Endothelial cell (in vitro differentiated cells): Measurements from ENCODE around the gene DIO3. TPM values are rescaled to one million over a fixed set of nuclear protein-coding genes. Genes with fewer than 3 reads are reported as not detected.
"Not testable (repeated sequence)": the region's sequence is repeated elsewhere in the genome, so short reads cannot be mapped to it uniquely, and the experiment has no call there.

Experiments used
- DNase-seq: peaks from one replicate; pipeline ENCODE4 v3.0.0; 2021; ENCODE audit warnings: low spot score
- H3K27ac Mint-ChIP-seq: one replicate; pipeline ENCODE4 v1.8.0; 2021; ENCODE audit warnings: mixed read lengths, inconsistent platforms; ENCODE audit not compliant: unreplicated experiment
- H3K27me3 Mint-ChIP-seq: one replicate; pipeline ENCODE4 v1.8.0; 2021; ENCODE audit warnings: mild to moderate bottlenecking, moderate library complexity, mixed read lengths, inconsistent platforms; ENCODE audit not compliant: unreplicated experiment
- H3K36me3 Mint-ChIP-seq: one replicate; pipeline ENCODE4 v1.8.0; 2021; ENCODE audit warnings: mild to moderate bottlenecking, low read depth, mixed read lengths, inconsistent platforms; ENCODE audit not compliant: unreplicated experiment
- H3K4me1 Mint-ChIP-seq: one replicate; pipeline ENCODE4 v1.8.0; 2021; ENCODE audit warnings: mild to moderate bottlenecking, mixed read lengths, inconsistent platforms; ENCODE audit not compliant: unreplicated experiment
- H3K4me3 Mint-ChIP-seq: one replicate; pipeline ENCODE4 v1.8.0; 2021; ENCODE audit warnings: mild to moderate bottlenecking, mixed read lengths, inconsistent platforms; ENCODE audit not compliant: unreplicated experiment
- H3K9me3 Mint-ChIP-seq: one replicate; pipeline ENCODE4 v1.8.0; 2021; ENCODE audit warnings: mixed read lengths, inconsistent platforms; ENCODE audit not compliant: unreplicated experiment
- total RNA-seq: library from RNA; stranded (reverse); fragmentation: NEBNext Ultra II Directional; extraction: Animal tissue kit (Norgen Biotek cat#: 25700); gene quantifications from one replicate; pipeline ENCODE4 v1.2.1, GENCODE V29; 2021; ENCODE audit not compliant: unreplicated experiment
- TF ChIP-seq, protein P1 (sequence below): fragments of 200-600 bp; sonication (generic); IDR thresholded peaks from one replicate; pipeline ENCODE4 v1.5.0; 2021; ENCODE audit warnings: antibody characterized with exemption; ENCODE audit not compliant: unreplicated experiment

The DIO3 gene
- total RNA-seq, 1 donor from 2014 or later: 6.1 TPM

- no peak for DNase-seq
- Mint-ChIP-seq H3K4me1 (no peaks in the 10 kb centered on the region), H3K27me3 (peaks cover 15% of the 10 kb centered on the region), H3K4me3 (no peak overlapping the region), H3K27ac (no peak overlapping the region), H3K9me3 (no peaks in the 10 kb centered on the region), H3K36me3 (peaks cover 4% of the 10 kb centered on the region)
- TF ChIP-seq, protein P1, sequence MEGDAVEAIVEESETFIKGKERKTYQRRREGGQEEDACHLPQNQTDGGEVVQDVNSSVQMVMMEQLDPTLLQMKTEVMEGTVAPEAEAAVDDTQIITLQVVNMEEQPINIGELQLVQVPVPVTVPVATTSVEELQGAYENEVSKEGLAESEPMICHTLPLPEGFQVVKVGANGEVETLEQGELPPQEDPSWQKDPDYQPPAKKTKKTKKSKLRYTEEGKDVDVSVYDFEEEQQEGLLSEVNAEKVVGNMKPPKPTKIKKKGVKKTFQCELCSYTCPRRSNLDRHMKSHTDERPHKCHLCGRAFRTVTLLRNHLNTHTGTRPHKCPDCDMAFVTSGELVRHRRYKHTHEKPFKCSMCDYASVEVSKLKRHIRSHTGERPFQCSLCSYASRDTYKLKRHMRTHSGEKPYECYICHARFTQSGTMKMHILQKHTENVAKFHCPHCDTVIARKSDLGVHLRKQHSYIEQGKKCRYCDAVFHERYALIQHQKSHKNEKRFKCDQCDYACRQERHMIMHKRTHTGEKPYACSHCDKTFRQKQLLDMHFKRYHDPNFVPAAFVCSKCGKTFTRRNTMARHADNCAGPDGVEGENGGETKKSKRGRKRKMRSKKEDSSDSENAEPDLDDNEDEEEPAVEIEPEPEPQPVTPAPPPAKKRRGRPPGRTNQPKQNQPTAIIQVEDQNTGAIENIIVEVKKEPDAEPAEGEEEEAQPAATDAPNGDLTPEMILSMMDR: no peak
Measured at GRCh38 chr14:101547961-101548669, 13.2 kb upstream of the DIO3 start.

DNA sequence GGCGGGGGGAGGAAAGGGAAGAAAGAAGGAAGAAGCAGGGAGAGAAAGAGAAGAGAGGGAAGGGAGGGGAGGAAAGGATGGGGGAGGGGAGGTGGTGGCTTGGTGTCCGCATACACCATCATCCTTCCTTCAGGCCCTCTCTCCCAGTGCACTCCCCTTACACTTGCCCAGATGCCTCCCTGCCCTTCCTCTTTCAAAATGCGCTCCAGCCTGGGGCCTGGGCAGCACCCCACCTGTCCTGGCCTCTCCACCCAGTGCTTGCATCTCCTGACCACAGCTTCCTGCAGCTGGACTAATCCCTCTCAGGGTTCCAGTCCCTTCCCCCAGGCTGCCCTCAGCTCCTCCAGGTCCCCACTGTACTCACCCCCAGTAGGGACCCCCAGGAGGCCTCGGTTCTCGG, 12.6 kb upstream of the DIO3 start:
- Mint-ChIP-seq H3K27me3 (peaks cover 15% of the 10 kb centered on the region), H3K27ac (no peak overlapping the region), H3K9me3 (no peaks in the 10 kb centered on the region), H3K4me1 (no peaks in the 10 kb centered on the region), H3K36me3 (peaks cover 4% of the 10 kb centered on the region), H3K4me3 (no peak overlapping the region)
- DNase-seq: no peak
- TF ChIP-seq, protein P1: no peak

DNA sequence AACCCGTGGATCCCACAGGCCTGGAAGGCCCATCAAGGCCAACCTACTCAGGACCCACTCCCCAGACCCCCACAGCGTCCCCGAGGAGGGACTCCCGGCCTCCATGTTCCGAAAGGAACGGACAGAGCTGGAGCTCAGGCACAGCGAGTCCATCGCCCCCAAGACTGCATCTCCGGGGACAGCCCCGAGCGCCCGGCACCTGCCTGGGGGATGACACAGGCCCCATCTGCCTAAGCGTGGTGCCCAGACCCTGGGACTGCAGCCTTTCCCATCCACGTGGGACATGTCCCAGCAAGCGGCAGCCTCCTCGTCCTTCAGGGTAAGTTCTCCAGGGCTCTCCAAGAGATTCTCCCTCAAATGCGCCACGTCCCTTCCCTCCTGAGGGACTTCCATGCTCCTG, 12.1 kb upstream of the DIO3 start:
- H3K27ac Mint-ChIP-seq: no peak overlapping the region
- DNase-seq: no peak
- H3K9me3 Mint-ChIP-seq: no peaks in the 10 kb centered on the region
- H3K4me3 Mint-ChIP-seq: no peak overlapping the region
- H3K27me3 Mint-ChIP-seq: peaks cover 15% of the 10 kb centered on the region
- H3K36me3 Mint-ChIP-seq: peaks cover 4% of the 10 kb centered on the region
- TF ChIP-seq, protein P1: no peak
- no peaks in the 10 kb centered on the region for H3K4me1 Mint-ChIP-seq

DNA sequence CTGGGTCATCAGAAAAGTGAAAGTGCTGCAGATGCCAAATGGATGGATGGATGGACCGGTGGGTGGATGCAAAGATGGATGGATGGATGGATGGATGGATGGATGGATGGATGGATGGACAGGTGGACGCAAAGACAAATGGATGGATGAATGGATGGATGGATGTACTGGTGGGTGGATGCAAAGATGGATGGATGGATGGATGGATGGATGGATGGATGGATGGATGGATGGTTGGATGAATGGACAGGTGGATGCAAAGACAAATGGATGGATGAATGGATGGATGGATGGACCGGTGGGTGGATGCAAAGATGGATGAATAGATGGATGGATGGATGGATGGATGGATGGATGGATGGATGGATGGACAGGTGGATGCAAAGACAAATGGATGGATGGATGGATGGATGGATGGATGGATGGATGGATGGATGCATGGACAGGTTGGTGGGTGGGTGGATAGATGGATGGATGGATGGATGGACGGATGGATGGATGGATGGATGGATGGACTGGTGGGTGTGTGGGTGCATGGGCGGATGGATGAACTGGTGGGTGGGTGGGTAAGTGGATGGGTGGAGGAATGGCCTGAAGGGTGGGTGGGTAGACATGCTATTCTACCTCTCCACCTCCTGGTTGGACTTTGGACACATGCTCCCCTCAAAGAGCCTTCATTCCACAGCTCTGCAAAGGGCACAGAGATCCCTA, 10.9 kb upstream of the DIO3 start:
- H3K27me3 Mint-ChIP-seq: peaks cover 12% of the 10 kb centered on the region
- DNase-seq: not testable (repeated sequence)

DNA sequence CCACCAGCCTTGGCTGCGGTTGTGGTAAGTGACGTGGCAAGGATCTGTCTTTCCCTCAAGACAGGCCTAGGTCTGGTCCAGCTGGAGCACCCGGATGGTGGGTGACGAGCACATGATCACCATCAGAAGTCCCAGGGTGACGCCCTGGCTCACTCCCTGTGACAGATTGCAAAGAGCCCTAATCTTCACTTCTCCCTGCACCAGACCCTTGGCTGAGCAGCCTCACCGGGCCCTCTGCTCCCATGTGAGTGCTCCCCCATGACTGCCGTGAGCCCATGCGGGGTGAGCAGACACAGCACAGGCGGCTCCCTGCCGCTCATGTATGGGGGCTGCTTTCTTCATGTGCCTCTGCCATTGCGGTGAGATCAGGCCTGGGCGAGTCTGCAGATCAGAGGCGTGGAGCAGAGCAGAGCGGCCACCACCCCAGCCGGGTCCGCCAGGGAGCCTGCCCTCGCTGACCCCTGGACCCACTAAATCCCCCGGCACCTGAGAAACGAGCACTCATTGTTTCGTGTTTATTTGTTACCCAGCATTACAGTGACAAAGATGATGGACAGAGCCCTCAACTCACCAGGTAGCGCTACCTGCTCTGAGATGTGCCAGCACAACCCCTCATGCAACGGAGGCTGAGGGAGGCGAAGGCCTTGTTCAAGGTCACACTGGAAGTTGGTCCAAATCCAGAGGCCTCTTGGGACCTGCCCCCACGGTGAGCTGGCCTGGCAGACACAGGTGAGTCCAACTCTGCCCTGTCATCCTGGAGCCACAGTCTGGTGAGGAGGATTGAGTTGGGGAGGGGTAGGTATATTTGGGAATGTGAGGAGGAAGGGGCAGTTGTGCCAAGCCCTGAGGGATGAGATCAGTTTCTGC, 9.3 kb upstream of the DIO3 start:
- Mint-ChIP-seq H3K27ac (no peak overlapping the region), H3K27me3 (peaks cover 7% of the 10 kb centered on the region), H3K4me1 (peaks cover 3% of the 10 kb centered on the region), H3K36me3 (peaks cover 9% of the 10 kb centered on the region), H3K4me3 (no peak overlapping the region), H3K9me3 (no peaks in the 10 kb centered on the region)
- no peak for DNase-seq
- TF ChIP-seq, protein P1: no peak

More for the DNA sequence above, 10.9 kb upstream of the DIO3 start:
- H3K27ac Mint-ChIP-seq, H3K9me3 Mint-ChIP-seq, H3K4me1 Mint-ChIP-seq, H3K36me3 Mint-ChIP-seq: not testable (repeated sequence)
- H3K4me3 Mint-ChIP-seq: peak overlapping the region; percentile 66
